ENCODE measurements around the gene TM2D3. TPM values are rescaled to one million over a fixed set of nuclear protein-coding genes. Genes with fewer than 3 reads are reported as not detected.

TM2D3 gene
- total and polyA plus RNA-seq, 4 donors, result 40.2 to 68.1 (median 44.6) TPM

DNA sequence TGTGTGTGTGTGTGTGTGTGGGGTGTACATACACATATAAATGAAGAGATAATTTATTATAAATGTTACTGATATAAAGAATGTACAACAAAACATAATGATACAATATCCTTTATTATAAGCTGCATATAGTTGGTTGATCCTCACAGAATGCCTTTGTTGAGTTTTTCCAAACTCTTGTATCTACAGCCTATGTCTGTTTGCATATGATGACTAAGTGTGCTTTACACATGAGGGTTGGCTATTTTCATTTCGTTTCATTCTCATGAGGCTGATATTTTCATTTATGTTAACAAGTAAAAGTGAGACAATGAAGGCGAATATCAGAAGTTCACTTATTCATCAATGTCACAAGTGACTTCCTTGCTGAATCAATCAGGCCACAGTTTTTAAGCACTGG lies 45.1 kb downstream of the TM2D3 start:
- Histone ChIP-seq H3K9ac (ENCODE audit: insufficient read depth in 1 of 2, low read length in 2 of 2) (no peak overlapping the region), H3K36me3 (ENCODE audit: control insufficient read depth in 4 of 4, insufficient read depth in 4 of 4, low read length in 4 of 4) (no peaks in the 10 kb centered on the region), H3K27me3 (ENCODE audit: control insufficient read depth in 3 of 3, insufficient read depth in 3 of 3, low read length in 2 of 3) (no peaks in the 10 kb centered on the region), H3K4me1 (ENCODE audit: control insufficient read depth in 5 of 5, insufficient read depth in 5 of 5, low read length in 5 of 5) (no peaks in the 10 kb centered on the region), H3K27ac (ENCODE audit: low read depth in 1 of 2, low read length in 1 of 2) (no peak overlapping the region), H3K4me3 (no peak overlapping the region), H3K9me3 (ENCODE audit: control insufficient read depth in 4 of 4, insufficient read depth in 3 of 4, low read length in 3 of 4) (peaks cover 0 to 8% (median 0%) of the 10 kb centered on the region in 4 donors)
- WGBS, 2 donors, result 62 to 84% methylated on average over 2 of the region's 2 CpGs
- ATAC-seq (ENCODE audit: insufficient read depth, low FRiP score) (no peak), DNase-seq (no peak)
- TF ChIP-seq, protein P1, sequence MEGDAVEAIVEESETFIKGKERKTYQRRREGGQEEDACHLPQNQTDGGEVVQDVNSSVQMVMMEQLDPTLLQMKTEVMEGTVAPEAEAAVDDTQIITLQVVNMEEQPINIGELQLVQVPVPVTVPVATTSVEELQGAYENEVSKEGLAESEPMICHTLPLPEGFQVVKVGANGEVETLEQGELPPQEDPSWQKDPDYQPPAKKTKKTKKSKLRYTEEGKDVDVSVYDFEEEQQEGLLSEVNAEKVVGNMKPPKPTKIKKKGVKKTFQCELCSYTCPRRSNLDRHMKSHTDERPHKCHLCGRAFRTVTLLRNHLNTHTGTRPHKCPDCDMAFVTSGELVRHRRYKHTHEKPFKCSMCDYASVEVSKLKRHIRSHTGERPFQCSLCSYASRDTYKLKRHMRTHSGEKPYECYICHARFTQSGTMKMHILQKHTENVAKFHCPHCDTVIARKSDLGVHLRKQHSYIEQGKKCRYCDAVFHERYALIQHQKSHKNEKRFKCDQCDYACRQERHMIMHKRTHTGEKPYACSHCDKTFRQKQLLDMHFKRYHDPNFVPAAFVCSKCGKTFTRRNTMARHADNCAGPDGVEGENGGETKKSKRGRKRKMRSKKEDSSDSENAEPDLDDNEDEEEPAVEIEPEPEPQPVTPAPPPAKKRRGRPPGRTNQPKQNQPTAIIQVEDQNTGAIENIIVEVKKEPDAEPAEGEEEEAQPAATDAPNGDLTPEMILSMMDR (IDR thresholded peaks at IDR 0.05; ENCODE audit: control extremely low read depth, extremely low read depth), result no peak

GRCh38 chr15:101604124-101604874 lies 47.9 kb downstream of the TM2D3 start:
- H3K9me3 ChIP-seq (ENCODE audit: control insufficient read depth in 4 of 4, insufficient read depth in 3 of 4, low read length in 3 of 4), result peaks cover 0 to 8% (median 0%) of the 10 kb centered on the region in 4 donors
- H3K27ac ChIP-seq (ENCODE audit: low read depth in 1 of 2, low read length in 1 of 2), result no peak overlapping the region
- TF ChIP-seq, protein P1 (IDR thresholded peaks at IDR 0.05; ENCODE audit: control extremely low read depth, extremely low read depth), result no peak
- no peak for ATAC-seq (ENCODE audit: insufficient read depth, low FRiP score)
- no peak for DNase-seq
- H3K27me3 ChIP-seq (ENCODE audit: control insufficient read depth in 3 of 3, insufficient read depth in 3 of 3, low read length in 2 of 3), result no peaks in the 10 kb centered on the region
- no peak overlapping the region for H3K4me3 ChIP-seq
- H3K36me3 ChIP-seq (ENCODE audit: control insufficient read depth in 4 of 4, insufficient read depth in 4 of 4, low read length in 4 of 4), result no peaks in the 10 kb centered on the region
- 90 to 93% methylated on average over 4 of the region's 4 CpGs for WGBS, 2 donors
- H3K9ac ChIP-seq (ENCODE audit: insufficient read depth in 1 of 2, low read length in 2 of 2), result no peak overlapping the region
- H3K4me1 ChIP-seq (ENCODE audit: control insufficient read depth in 5 of 5, insufficient read depth in 5 of 5, low read length in 5 of 5), result peaks cover 0 to 10% (median 4%) of the 10 kb centered on the region in 5 donors

- DNase-seq, result no peak
- 84 to 91% methylated on average over 6 of the region's 6 CpGs for WGBS, 2 donors
- Histone ChIP-seq H3K4me1 (ENCODE audit: control insufficient read depth in 5 of 5, insufficient read depth in 5 of 5, low read length in 5 of 5) (peaks cover 0 to 19% (median 4%) of the 10 kb centered on the region in 5 donors), H3K9ac (ENCODE audit: insufficient read depth in 1 of 2, low read length in 2 of 2) (no peak overlapping the region), H3K27me3 (ENCODE audit: control insufficient read depth in 3 of 3, insufficient read depth in 3 of 3, low read length in 2 of 3) (no peaks in the 10 kb centered on the region), H3K36me3 (ENCODE audit: control insufficient read depth in 4 of 4, insufficient read depth in 4 of 4, low read length in 4 of 4) (no peaks in the 10 kb centered on the region), H3K27ac (ENCODE audit: low read depth in 1 of 2, low read length in 1 of 2) (no peak overlapping the region), H3K4me3 (no peak overlapping the region), H3K9me3 (ENCODE audit: control insufficient read depth in 4 of 4, insufficient read depth in 3 of 4, low read length in 3 of 4) (peaks cover 0 to 8% (median 0%) of the 10 kb centered on the region in 4 donors)
- no peak for ATAC-seq (ENCODE audit: insufficient read depth, low FRiP score)
- TF ChIP-seq, protein P1 (IDR thresholded peaks at IDR 0.05; ENCODE audit: control extremely low read depth, extremely low read depth), result no peak
Observed at GRCh38 chr15:101602801-101603200, 49.4 kb downstream of the TM2D3 start.

Data from lung (tissue), 12 donors.